Left cardiac atrium (tissue), 4 donors: ENCODE data around the gene ATOH8. TPM values are rescaled to one million over a fixed set of nuclear protein-coding genes. Genes with fewer than 3 reads are reported as not detected.

Experiments used
- ATAC-seq, 2 donors: fragments of 200-7000 bp; cut with Tn5 transposase; one replicate each; pipeline ENCODE4 v1.9.1; 2020; ENCODE audit warnings: mild to moderate bottlenecking in 2 of 2, moderate library complexity in 2 of 2
- DNase-seq: peaks from one replicate; pipeline ENCODE4 v3.0.0-alpha.2; 2020
- intact Hi-C, 2 donors: fragments of 100-400 bp; cut with DNase I; formaldehyde crosslinking; loops; one replicate each; pipeline versions ENCODE4 v1.14.1 to v1.15.1; 2022 to 2023
- total RNA-seq, 2 donors: library from RNA; stranded (reverse); fragmentation: NEBNext Ultra II Directional; extraction: Animal tissue kit (Norgen Biotek cat#: 25700); gene quantifications; one replicate each; pipeline ENCODE4 v1.2.1, GENCODE V29; 2021
- donor health status: DM: no; HTN: yes; CAD: no.
- donor health status: DM: no; HTN: yes; CAD: no; lungs with severe emphysema.
- donor health status: DM: yes; HTN: yes; CAD: no.
- donor health status: Dilated cardiomyopathy.

ATOH8 gene
- total RNA-seq, 2 donors from 2014 or later = 23.4 to 29.1 TPM

DNA sequence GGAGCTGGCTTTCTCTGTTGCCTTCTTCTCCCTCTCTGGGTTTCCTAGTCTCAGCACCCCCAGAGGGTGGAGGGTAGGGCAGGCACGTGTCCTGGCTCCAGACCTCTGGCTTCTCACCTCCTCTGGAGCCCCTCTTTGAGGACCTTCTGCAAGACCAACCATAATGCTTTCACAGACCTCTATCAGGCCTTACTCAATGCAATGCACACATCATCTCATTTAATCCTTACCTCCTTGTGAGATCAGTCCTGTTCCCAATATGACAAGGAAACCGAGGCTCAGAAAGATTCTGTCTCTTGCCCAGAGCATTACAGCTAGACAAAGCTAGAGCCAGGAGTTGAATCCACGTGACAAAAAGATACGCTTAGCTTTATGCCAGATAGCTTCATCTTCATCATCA, 8.2 kb downstream of the ATOH8 start:
- no peak for DNase-seq

DNA sequence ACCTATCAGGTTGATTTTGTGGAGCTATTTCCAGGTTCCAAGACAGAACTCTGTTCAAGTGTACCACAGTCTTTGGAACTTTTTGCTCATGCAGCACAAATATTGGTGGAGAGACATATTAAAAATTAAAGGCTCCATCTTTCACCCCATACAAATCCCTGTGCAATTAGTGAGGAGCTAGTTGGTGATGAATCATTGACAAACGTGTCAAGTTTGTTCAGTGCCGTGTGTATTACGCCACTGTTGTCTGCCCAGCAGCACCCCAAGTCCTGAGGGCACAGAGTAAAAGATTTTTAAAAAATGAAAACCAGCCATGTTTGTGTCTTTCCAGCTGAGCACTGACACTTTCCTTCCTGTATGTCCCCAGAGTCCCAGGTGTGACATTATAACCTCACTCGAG, 9.3 kb downstream of the ATOH8 start:
- intact Hi-C loops = no loop called here
- DNase-seq (no peak), ATAC-seq (no peak)

More for the DNA sequence above, 8.2 kb downstream of the ATOH8 start:
- intact Hi-C loops = no loop called here
- no peak for ATAC-seq

- intact Hi-C loops = no loop called here
- ATAC-seq (no peak), DNase-seq (no peak)
Measured at GRCh38 chr2:85763831-85764230, 10.0 kb downstream of the ATOH8 start.

DNA sequence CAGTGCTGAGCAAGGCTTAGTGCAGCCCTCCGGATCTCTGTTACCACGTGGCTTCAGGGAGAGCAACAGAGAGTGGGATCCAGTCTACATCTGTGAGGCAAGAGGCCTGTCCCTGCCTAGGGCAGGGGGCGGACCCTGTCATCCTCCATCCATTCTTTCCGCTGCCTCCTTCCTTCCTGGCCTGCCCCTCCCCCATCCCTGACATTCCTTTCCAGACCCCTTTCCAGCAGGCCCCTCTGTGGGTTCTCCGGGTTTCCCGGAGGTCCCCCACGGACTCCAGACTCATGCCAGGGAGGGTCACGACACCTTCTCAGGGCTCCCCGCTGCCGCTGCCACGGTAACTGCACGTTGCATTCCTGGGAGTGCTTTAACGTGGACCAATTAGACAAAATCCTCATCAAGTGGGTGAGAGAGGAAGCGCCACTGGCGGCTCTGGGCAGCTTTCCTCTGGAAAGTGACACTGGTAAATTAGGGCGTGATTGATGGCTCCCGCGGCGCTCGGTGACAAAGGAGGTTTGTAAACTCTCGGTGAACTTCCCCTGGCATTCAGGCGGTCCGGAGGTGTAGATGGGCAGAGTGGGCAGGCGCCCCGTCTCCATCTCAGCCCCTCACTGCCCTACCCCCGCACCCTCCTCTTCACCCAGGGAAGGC, 11.4 kb downstream of the ATOH8 start:
- DNase-seq (no peak), ATAC-seq (peak; percentile 29 to 53)
- intact Hi-C loops = no loop called here

GRCh38 chr2:85766229-85766628, 12.4 kb downstream of the ATOH8 start:
- intact Hi-C loops = no loop called here
- no peak for ATAC-seq
- no peak for DNase-seq

DNA sequence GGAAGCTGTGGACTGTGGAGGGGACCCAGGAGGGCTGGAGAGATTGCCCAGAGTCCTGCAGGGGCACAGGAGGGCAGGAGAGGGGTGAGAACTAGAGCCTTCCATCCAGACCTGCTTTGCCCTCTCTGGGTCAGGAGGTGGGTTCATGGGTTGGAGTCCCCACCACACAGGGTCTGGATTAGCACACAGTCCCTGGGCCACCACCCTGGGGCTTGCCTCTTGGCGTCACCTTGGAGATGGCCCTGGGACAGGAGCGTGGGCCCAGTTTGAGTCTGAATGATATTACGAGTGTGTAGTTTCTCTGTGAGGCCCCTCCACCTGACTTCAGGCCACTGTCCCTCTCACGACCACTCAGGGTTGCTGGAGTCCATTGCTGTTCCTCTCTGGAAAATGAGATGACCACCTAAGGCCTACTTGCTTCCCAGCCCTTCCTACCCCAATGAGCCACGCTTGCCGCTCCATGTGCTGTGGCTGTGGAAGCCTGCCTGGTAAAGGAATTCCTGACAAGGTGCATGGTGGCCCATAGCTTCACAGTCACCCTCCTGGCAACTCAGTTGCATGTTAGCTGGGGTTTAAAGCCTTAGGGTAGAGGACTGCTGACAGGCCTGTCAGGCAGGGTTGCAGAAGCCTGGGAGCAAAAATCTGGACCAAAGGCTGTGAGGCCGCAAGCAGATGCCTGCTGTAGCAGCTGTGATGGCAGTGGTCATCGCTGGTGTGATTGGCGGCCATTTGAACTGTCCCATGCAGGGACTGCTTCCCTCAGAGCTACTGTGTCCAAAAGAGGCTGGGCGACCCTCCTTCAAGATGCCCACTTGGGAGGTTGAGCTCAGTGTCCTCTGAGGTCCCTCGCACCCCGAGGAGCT, 14.2 kb downstream of the ATOH8 start:
- DNase-seq = no peak
- intact Hi-C loops = no loop called here
- no peak for ATAC-seq

DNA sequence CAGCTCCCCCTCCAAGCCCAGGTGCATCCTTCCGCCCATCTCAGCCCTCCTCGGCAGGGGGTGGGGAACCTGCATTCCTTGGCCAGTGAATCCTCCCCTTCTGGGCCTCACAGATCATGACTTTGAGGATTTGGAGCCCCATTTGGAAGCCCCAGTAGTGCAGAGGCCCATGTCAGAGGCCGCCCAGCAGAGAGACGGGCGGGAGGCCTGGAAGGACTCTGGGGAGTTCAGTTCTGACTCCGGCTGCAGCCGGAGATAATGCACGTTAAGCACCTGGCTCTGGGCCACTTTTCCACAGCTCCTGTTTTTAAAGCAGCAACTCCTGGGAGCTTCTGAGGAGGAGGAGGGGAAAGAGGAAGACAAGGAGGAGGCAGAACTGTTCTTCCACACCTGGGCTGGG, 14.9 kb downstream of the ATOH8 start:
- intact Hi-C loops = no loop called here
- DNase-seq (peak; percentile 86), ATAC-seq (peak; percentile 10 to 22)

DNA sequence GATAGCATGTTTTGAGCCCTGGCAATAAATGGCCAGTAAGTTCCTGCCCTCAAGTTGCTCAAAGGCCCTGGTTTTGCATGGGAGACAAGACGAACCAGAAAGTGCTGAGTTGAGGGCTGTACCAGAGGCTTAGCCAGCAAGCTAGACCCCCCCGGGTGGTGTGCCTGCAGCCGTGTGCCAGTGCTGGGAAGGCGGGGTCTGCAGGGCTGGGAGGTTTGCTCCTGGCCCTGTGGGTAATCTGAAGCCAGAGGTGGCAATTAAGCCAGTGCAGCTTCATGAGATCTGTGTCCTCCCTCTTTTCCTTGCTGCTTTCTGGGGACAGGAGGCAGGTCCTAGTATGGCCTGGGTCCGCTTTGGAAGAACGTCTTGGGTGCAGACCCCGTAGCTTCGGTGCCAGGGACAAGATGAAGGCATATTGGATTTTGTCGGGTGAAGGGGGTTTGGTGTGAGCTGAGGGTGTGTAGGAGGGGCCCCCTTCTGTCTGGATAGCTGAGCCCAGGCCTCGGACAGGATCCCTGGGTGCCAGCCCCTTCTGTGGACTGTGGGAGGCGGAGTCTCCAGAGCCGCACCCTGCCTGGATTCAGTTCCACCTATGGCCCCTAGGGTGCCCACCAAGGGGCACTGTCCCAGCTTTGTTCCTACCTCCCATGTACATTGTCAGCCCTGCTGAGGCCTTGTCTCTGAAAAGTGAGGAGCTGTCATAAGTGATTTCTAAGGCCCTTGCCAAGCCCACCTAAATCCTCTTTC, 15.6 kb downstream of the ATOH8 start:
- intact Hi-C loops = no loop called here
- DNase-seq = no peak

GRCh38 chr2:85769983-85770362, 16.2 kb downstream of the ATOH8 start:
- ATAC-seq (no peak), DNase-seq (no peak)
- intact Hi-C loops = no loop called here

More for the DNA sequence above, 15.6 kb downstream of the ATOH8 start:
- no peak for ATAC-seq

DNA sequence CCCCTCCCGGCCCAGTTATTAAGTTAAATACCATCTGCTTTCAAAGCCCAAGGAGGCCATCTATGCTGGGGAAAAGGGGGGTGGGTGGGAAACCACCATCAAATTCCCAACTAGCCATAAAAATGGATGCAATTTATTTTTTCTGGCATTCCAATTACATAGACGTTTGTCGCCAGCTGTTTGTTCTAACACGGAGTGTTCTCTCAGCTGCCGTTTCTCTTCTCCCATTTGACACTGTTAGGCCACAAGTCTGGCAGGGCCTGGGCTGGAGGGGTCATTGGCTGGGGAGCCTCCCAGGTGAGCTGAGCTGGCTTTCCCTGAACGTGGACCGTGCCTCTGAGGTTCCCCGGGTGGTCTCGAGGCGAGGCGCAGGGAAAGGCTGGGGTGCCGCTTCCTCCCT, 16.6 kb downstream of the ATOH8 start:
- intact Hi-C loops = no loop called here
- ATAC-seq = no peak

DNA sequence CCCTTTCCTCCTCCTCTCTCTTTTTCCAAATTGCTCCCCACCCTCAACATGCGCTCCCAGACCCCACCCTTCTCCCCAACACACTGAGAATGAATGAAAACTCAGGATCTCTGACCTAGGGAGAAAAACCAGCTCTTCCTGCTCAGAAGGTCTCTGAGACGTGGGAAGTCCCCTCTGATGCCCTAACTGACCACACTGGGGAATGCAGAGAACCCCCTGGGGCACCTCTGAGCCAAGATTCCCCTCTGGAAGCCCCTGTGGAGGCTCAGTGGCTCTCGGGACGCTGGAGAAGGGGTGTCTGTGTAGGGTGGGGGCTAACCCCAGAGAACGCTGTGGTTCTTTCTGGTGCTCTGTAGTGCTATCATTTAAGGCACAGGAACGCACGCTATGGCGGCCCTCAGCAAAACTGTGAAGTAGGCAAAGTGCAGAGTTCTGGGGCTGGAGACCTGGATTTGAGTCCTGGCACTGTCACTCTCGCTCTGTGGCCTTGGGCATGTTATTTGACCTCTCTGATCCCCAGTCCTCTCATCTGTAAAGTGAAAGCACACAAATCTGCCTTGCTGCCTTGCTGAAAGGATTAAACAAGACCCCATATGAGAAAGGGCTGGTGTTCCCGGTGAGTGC, 17.1 kb downstream of the ATOH8 start:
- ATAC-seq (no peak), DNase-seq (no peak)
- intact Hi-C loops = no loop called here

More for the DNA sequence above, 16.6 kb downstream of the ATOH8 start:
- no peak for DNase-seq

DNA sequence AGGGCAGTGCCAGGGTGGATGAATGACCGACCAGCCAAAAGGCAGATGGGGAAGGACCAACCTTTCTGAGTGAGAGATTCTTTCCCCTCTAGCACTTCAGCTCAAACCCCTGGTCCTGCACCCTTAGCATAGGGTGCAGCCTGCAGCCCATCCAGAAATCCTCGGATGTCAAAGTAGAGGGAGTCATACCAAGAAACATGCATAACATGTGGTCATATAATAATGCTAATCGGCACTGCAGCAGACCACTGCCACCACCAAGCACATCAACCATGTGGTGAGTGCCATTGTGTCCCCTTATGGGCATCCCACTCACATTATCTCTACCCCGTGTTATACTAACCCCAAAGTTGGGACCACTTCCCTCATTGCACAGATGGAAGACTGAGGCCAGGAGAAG, 17.7 kb downstream of the ATOH8 start:
- intact Hi-C loops = no loop called here
- ATAC-seq (no peak), DNase-seq (no peak)

GRCh38 chr2:85772019-85772745, 18.4 kb downstream of the ATOH8 start:
- ATAC-seq = peak; percentile 90 to 92
- intact Hi-C loops = no loop called here
- peak; percentile 98 for DNase-seq

- ATAC-seq = peak in 1 of 2 donors; percentile 2
- intact Hi-C loops = no loop called here
- no peak for DNase-seq
Measured at GRCh38 chr2:85772841-85773491, 19.2 kb downstream of the ATOH8 start.

GRCh38 chr2:85773692-85774091, 19.9 kb downstream of the ATOH8 start:
- intact Hi-C loops = no loop called here
- ATAC-seq = no peak
- no peak for DNase-seq

DNA sequence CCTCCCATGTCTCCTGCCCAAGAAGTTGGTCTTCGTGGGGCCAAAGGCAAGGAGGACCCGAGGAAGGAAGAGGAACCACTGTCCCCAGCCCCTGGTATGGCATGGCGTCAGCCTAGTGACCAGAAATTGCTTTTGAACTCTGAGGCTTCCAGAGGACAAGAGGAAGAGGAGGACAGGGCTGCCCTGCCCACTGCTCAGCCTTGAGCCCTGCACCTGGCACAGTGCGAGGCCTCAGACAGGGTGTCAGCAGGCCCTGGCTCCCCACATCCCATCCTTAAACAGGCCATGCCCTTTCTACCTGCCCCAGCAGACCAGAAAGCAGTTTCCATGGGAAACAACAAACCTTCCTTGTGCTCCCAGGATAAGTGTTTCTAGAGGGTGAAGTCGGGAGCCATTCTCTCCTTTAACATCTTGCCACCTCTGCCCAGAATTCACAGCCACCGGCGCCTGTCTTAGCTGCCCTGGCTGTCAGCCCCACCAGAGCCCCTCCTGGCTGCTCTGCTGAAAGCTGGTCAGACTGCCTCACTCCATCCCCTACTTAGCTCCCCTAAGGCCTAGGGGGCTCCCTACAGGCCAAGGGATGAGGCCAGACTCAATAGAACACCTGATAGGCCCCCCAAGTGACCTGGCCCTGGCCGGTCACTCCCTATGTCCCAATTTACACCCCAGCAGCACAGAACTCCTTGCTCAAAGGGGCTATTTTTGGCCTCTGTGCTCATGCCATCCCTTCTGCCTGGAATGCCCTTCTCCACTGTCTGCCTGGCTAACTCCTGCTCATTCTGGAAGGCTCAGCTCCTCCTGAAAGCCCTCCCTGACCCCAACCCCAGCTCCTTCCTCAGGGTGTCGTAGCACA, 20.6 kb downstream of the ATOH8 start:
- ATAC-seq = peak in 1 of 2 donors; percentile 4
- intact Hi-C loops = no loop called here
- DNase-seq = no peak
